Hepatocyte (in vitro differentiated cells): ENCODE data around the gene WDR81.

Experiments
- EZH2 ChIP-seq: fragments of 200-600 bp; sonication (generic); IDR thresholded peaks from 2 replicates; pipeline ENCODE4 v1.6.1; 2016; ENCODE audit warnings: antibody characterized with exemption, mild to moderate bottlenecking, borderline replicate concordance
- EZH2phosphoT487 ChIP-seq: fragments of 200-600 bp; sonication (generic); IDR thresholded peaks from one replicate; pipeline ENCODE4 v1.6.1; 2018; ENCODE audit warnings: antibody characterized with exemption, mild to moderate bottlenecking, low read depth, moderate library complexity; ENCODE audit not compliant: unreplicated experiment, severe bottlenecking
- TF ChIP-seq, protein P1 (sequence below): fragments of 200-600 bp; sonication (generic); IDR thresholded peaks from 2 replicates; pipeline ENCODE4 v1.5.1; 2016; ENCODE audit warnings: antibody characterized with exemption, mild to moderate bottlenecking; ENCODE audit not compliant: poor library complexity

DNA sequence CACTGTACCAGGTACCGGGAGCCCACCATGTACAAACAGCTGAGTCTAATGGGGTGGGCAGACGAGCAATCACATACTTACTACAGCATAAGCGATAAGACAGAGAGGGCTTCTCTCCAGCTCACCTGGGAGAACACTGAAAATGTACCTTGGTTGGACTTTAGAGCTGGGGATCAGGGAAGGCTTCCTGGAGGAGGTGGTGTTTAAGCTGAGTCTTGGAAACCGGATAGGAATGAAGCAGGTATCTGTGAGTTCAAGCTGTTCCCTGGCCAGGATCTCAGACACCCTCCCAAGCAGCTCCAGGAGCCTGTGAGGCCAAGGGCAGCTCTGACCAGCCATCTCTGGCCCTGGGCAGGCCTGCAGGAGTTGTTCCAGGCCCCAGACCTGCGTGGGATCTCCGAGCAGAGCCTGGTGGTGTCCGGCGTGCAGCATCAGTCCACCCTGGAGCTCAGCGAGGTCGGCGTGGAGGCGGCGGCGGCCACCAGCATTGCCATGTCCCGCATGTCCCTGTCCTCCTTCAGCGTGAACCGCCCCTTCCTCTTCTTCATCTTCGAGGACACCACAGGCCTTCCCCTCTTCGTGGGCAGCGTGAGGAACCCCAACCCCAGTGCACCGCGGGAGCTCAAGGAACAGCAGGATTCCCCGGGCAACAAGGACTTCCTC lies 29.4 kb downstream of the WDR81 start:
- TF ChIP-seq, protein P1, sequence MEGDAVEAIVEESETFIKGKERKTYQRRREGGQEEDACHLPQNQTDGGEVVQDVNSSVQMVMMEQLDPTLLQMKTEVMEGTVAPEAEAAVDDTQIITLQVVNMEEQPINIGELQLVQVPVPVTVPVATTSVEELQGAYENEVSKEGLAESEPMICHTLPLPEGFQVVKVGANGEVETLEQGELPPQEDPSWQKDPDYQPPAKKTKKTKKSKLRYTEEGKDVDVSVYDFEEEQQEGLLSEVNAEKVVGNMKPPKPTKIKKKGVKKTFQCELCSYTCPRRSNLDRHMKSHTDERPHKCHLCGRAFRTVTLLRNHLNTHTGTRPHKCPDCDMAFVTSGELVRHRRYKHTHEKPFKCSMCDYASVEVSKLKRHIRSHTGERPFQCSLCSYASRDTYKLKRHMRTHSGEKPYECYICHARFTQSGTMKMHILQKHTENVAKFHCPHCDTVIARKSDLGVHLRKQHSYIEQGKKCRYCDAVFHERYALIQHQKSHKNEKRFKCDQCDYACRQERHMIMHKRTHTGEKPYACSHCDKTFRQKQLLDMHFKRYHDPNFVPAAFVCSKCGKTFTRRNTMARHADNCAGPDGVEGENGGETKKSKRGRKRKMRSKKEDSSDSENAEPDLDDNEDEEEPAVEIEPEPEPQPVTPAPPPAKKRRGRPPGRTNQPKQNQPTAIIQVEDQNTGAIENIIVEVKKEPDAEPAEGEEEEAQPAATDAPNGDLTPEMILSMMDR: no peak
- TF ChIP-seq EZH2 (no peak), EZH2phosphoT487 (no peak)
